ENCODE results near the gene MEN1.

MEN1 gene

GRCh38 chr11:64801561-64802369, 8.6 kb downstream of the MEN1 start:
- TF ChIP-seq, protein P1, sequence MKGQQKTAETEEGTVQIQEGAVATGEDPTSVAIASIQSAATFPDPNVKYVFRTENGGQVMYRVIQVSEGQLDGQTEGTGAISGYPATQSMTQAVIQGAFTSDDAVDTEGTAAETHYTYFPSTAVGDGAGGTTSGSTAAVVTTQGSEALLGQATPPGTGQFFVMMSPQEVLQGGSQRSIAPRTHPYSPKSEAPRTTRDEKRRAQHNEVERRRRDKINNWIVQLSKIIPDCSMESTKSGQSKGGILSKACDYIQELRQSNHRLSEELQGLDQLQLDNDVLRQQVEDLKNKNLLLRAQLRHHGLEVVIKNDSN (IDR thresholded peaks at IDR 0.05) = no peak
- TF ChIP-seq YY1 (IDR thresholded peaks at IDR 0.05; ENCODE audit: low read depth) (no peak), CEBPB (IDR thresholded peaks at IDR 0.05) (no peak), ZBTB7A (IDR thresholded peaks at IDR 0.05; ENCODE audit: low read depth) (no peak), TCF12 (IDR thresholded peaks at IDR 0.05; ENCODE audit: low read depth) (no peak), RAD21 (IDR thresholded peaks at IDR 0.05; ENCODE audit: low read depth) (no peak), CREB1 (IDR thresholded peaks at IDR 0.05; ENCODE audit: low read depth) (no peak), EP300 (IDR thresholded peaks at IDR 0.05; ENCODE audit: borderline replicate concordance) (no peak), TAF1 (IDR thresholded peaks at IDR 0.05; ENCODE audit: low read depth) (no peak), MAX (IDR thresholded peaks at IDR 0.05) (no peak), EGR1 (IDR thresholded peaks at IDR 0.05) (no peak), FOXM1 (IDR thresholded peaks at IDR 0.05; ENCODE audit: borderline replicate concordance, low read depth) (no peak), TEAD4 (IDR thresholded peaks at IDR 0.05) (no peak), NFIC (IDR thresholded peaks at IDR 0.05) (no peak)
- TF ChIP-seq, protein P2, sequence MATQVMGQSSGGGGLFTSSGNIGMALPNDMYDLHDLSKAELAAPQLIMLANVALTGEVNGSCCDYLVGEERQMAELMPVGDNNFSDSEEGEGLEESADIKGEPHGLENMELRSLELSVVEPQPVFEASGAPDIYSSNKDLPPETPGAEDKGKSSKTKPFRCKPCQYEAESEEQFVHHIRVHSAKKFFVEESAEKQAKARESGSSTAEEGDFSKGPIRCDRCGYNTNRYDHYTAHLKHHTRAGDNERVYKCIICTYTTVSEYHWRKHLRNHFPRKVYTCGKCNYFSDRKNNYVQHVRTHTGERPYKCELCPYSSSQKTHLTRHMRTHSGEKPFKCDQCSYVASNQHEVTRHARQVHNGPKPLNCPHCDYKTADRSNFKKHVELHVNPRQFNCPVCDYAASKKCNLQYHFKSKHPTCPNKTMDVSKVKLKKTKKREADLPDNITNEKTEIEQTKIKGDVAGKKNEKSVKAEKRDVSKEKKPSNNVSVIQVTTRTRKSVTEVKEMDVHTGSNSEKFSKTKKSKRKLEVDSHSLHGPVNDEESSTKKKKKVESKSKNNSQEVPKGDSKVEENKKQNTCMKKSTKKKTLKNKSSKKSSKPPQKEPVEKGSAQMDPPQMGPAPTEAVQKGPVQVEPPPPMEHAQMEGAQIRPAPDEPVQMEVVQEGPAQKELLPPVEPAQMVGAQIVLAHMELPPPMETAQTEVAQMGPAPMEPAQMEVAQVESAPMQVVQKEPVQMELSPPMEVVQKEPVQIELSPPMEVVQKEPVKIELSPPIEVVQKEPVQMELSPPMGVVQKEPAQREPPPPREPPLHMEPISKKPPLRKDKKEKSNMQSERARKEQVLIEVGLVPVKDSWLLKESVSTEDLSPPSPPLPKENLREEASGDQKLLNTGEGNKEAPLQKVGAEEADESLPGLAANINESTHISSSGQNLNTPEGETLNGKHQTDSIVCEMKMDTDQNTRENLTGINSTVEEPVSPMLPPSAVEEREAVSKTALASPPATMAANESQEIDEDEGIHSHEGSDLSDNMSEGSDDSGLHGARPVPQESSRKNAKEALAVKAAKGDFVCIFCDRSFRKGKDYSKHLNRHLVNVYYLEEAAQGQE (IDR thresholded peaks at IDR 0.05; ENCODE audit: low read depth) = no peak

GRCh38 chr11:64801158-64801464, 9.2 kb downstream of the MEN1 start:
- TF ChIP-seq CEBPB (IDR thresholded peaks at IDR 0.05) = no peak
- no peak for TF ChIP-seq YY1 (IDR thresholded peaks at IDR 0.05; ENCODE audit: low read depth)
- no peak for TF ChIP-seq ZBTB7A (IDR thresholded peaks at IDR 0.05; ENCODE audit: low read depth)

GRCh38 chr11:64800303-64801157, 9.8 kb downstream of the MEN1 start:
- TF ChIP-seq EGR1 (IDR thresholded peaks at IDR 0.05) = no peak
- no peak for TF ChIP-seq FOXM1 (IDR thresholded peaks at IDR 0.05; ENCODE audit: borderline replicate concordance, low read depth)
- no peak for TF ChIP-seq TCF12 (IDR thresholded peaks at IDR 0.05; ENCODE audit: low read depth)
- peak; percentile 39; the same call in 1 of the 2 replicates for TF ChIP-seq ZBTB7A (IDR thresholded peaks at IDR 0.05; ENCODE audit: low read depth)

GRCh38 chr11:64799623-64800302, 10.6 kb downstream of the MEN1 start:
- no peak for TF ChIP-seq CEBPB (IDR thresholded peaks at IDR 0.05)
- peak; percentile 61 for TF ChIP-seq NFIC (IDR thresholded peaks at IDR 0.05)

DNA sequence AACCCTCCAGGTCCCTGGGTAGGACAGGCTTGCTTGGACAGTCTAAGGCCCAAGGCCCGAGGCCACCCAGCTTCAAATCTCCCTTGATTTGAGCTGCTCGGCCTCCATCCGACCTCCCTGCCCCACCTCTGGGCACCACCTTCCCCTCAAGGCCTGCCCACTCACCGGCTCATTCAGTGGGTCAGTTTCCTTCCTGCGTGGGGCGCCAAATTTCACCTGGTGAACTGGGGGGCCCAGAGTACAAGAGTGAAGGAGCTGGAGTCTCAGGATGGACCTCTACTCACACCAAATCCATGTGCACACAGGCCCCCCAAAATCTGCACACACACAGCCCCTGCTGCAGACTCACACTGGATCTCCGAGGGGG, 11.1 kb downstream of the MEN1 start:
- TF ChIP-seq CEBPB (IDR thresholded peaks at IDR 0.05) (no peak), TAF1 (IDR thresholded peaks at IDR 0.05; ENCODE audit: low read depth) (no peak), TCF12 (IDR thresholded peaks at IDR 0.05; ENCODE audit: low read depth) (no peak), NFIC (IDR thresholded peaks at IDR 0.05) (no peak), YY1 (IDR thresholded peaks at IDR 0.05; ENCODE audit: low read depth) (no peak), FOXM1 (IDR thresholded peaks at IDR 0.05; ENCODE audit: borderline replicate concordance, low read depth) (no peak), MAX (IDR thresholded peaks at IDR 0.05) (no peak), ZBTB7A (IDR thresholded peaks at IDR 0.05; ENCODE audit: low read depth) (no peak), EGR1 (IDR thresholded peaks at IDR 0.05) (no peak), EP300 (IDR thresholded peaks at IDR 0.05; ENCODE audit: borderline replicate concordance) (no peak), TEAD4 (IDR thresholded peaks at IDR 0.05) (no peak), CREB1 (IDR thresholded peaks at IDR 0.05; ENCODE audit: low read depth) (no peak), RAD21 (IDR thresholded peaks at IDR 0.05; ENCODE audit: low read depth) (no peak)
- TF ChIP-seq, protein P2 (IDR thresholded peaks at IDR 0.05; ENCODE audit: low read depth) = no peak
- TF ChIP-seq, protein P1 (IDR thresholded peaks at IDR 0.05) = no peak

Measured in Ishikawa (cell line).